ENCODE results near the gene NACC2.

NACC2 gene

GRCh38 chr9:136007934-136008692 lies 87.0 kb downstream of the NACC2 start:
- CTCF ChIA-PET, result no interaction called here
- H3K4me3 ChIP-seq (ENCODE audit: low read depth, low read length), result no peak overlapping the region
- TF ChIP-seq MZF1 (tag by site-specific recombination; IDR thresholded peaks at IDR 0.05; ENCODE audit: borderline replicate concordance) (no peak), KLF17 (tag by site-specific recombination; IDR thresholded peaks at IDR 0.05) (peak; percentile 61; the same call in 1 of the 2 replicates), ZBTB17 (tag by site-specific recombination; IDR thresholded peaks at IDR 0.05) (peak; percentile 16; the same call in 1 of the 2 replicates), ZNF221 (tag by site-specific recombination; IDR thresholded peaks at IDR 0.05; ENCODE audit: borderline replicate concordance) (no peak), ZSCAN5A (tag by site-specific recombination; IDR thresholded peaks at IDR 0.05) (no peak)
- no peaks in the 10 kb centered on the region for H3K4me1 ChIP-seq (ENCODE audit: control insufficient read depth, insufficient read depth, low read length)
- no peak overlapping the region for H3K27ac ChIP-seq (ENCODE audit: extremely low read depth, low read depth, low read length)
- H3K9me3 ChIP-seq (ENCODE audit: control insufficient read depth, insufficient read depth, low read depth, low read length), result no peaks in the 10 kb centered on the region
- peaks cover 0 to 34% of the 10 kb centered on the region in 2 experiments; a peak in 1 of 3 replicates for H3K36me3 ChIP-seq (ENCODE audit: control insufficient read depth in 2 of 2, insufficient read depth in 1 of 2, low read length in 2 of 2)
- POLR2A ChIA-PET, result interaction anchor here (2.3 kb wide), 1 partner anchor 43 kb away, joined by 5 read pairs; no protein-coding TSS in a partner anchor

DNA sequence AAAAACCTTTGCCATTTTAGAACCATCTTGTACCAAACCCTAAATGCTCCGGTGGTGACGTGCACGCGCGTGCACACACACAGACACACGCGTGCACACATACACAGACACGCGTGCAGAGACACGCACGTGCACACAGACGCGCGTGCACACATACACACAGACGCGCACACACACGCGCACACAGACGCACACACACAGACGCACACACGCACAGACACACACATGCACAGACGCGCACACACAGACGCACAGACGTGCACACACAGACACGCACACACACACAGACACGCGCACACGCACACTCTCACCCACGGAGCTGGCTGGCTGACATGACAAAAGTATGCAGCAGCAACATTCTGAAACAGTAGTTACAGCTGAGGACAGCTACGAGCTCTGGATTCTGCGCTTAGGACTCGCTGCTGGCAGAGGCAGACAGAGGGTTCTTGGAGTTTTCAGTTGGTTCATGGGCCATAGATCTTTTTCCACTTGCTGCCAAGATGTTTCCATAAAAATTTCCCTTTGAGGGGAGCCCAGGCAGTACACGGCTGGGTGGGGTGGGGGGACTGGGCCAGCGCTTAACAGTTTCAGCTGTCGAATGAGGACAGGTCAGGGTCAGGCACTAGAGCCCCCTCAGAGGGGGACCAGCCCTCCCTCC lies 87.7 kb downstream of the NACC2 start:
- CTCF ChIA-PET, result no interaction called here
- Histone ChIP-seq H3K27ac (ENCODE audit: extremely low read depth, low read depth, low read length) (no peak overlapping the region), H3K4me3 (ENCODE audit: low read depth, low read length) (no peak overlapping the region), H3K36me3 (ENCODE audit: control insufficient read depth in 2 of 2, insufficient read depth in 1 of 2, low read length in 2 of 2) (peaks cover 0 to 33% of the 10 kb centered on the region in 2 experiments; a peak in 1 of 3 replicates), H3K4me1 (ENCODE audit: control insufficient read depth, insufficient read depth, low read length) (no peaks in the 10 kb centered on the region), H3K9me3 (ENCODE audit: control insufficient read depth, insufficient read depth, low read depth, low read length) (no peaks in the 10 kb centered on the region)
- POLR2A ChIA-PET, result interaction anchor here (2.3 kb wide), 1 partner anchor 44 kb away, joined by 5 read pairs; no protein-coding TSS in a partner anchor
- no peak for TF ChIP-seq YY2 (tag by site-specific recombination; IDR thresholded peaks at IDR 0.05)
- TF ChIP-seq OSR2 (tag by site-specific recombination; IDR thresholded peaks at IDR 0.05), result no peak
- TF ChIP-seq, protein P1, sequence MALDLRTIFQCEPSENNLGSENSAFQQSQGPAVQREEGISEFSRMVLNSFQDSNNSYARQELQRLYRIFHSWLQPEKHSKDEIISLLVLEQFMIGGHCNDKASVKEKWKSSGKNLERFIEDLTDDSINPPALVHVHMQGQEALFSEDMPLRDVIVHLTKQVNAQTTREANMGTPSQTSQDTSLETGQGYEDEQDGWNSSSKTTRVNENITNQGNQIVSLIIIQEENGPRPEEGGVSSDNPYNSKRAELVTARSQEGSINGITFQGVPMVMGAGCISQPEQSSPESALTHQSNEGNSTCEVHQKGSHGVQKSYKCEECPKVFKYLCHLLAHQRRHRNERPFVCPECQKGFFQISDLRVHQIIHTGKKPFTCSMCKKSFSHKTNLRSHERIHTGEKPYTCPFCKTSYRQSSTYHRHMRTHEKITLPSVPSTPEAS (tag by site-specific recombination; IDR thresholded peaks at IDR 0.05), result peak; percentile 96
- no peak for TF ChIP-seq ZNF664 (tag by site-specific recombination; IDR thresholded peaks at IDR 0.05)

DNA sequence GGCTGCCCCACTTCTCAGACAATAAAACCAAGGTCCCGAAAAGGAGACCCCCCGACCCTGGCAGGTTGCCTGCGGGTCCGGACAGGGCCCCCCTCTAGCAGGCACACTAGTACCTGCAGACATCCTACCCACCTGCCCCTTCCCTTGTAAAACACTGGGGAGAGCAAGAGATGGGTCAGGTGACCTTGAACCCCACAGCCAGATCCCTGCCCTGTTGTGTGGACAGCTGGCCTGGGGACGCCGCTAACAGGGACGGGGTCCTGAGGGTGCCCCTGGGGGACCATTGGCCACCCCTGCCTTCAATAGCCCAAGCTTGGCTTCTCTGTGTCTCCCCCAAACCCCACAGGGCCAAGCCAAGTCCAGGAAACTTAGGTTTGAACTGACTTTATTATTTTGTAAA lies 88.9 kb downstream of the NACC2 start:
- ChIA-PET CTCF (no interaction called here), POLR2A (no interaction called here)
- no peak overlapping the region for H3K4me3 ChIP-seq (ENCODE audit: low read depth, low read length)
- no peaks in the 10 kb centered on the region for H3K4me1 ChIP-seq (ENCODE audit: control insufficient read depth, insufficient read depth, low read length)
- H3K36me3 ChIP-seq (ENCODE audit: control insufficient read depth in 2 of 2, insufficient read depth in 1 of 2, low read length in 2 of 2), result peaks cover 0 to 21% of the 10 kb centered on the region in 2 experiments; a peak in 1 of 3 replicates
- no peak overlapping the region for H3K27ac ChIP-seq (ENCODE audit: extremely low read depth, low read depth, low read length)
- H3K9me3 ChIP-seq (ENCODE audit: control insufficient read depth, insufficient read depth, low read depth, low read length), result no peaks in the 10 kb centered on the region
- TF ChIP-seq KLF16 (tag by site-specific recombination; IDR thresholded peaks at IDR 0.05) (no peak), ZNF664 (tag by site-specific recombination; IDR thresholded peaks at IDR 0.05) (no peak), ZNF266 (tag by site-specific recombination; IDR thresholded peaks at IDR 0.05; ENCODE audit: low read depth) (no peak), GLIS1 (tag by site-specific recombination; IDR thresholded peaks at IDR 0.05) (no peak), MEIS1 (CRISPR knock-in tag; IDR thresholded peaks at IDR 0.05; ENCODE audit: borderline replicate concordance) (no peak), SP7 (tag by site-specific recombination; IDR thresholded peaks at IDR 0.05) (no peak), ZNF223 (tag by site-specific recombination; IDR thresholded peaks at IDR 0.05) (no peak), ZNF416 (tag by site-specific recombination; IDR thresholded peaks at IDR 0.05) (no peak), HIC1 (tag by site-specific recombination; IDR thresholded peaks at IDR 0.05) (no peak), ZNF837 (tag by site-specific recombination; IDR thresholded peaks at IDR 0.05) (no peak), ZNF558 (tag by site-specific recombination; IDR thresholded peaks at IDR 0.05) (no peak)
- TF ChIP-seq, protein P2, sequence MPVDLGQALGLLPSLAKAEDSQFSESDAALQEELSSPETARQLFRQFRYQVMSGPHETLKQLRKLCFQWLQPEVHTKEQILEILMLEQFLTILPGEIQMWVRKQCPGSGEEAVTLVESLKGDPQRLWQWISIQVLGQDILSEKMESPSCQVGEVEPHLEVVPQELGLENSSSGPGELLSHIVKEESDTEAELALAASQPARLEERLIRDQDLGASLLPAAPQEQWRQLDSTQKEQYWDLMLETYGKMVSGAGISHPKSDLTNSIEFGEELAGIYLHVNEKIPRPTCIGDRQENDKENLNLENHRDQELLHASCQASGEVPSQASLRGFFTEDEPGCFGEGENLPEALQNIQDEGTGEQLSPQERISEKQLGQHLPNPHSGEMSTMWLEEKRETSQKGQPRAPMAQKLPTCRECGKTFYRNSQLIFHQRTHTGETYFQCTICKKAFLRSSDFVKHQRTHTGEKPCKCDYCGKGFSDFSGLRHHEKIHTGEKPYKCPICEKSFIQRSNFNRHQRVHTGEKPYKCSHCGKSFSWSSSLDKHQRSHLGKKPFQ (tag by site-specific recombination; IDR thresholded peaks at IDR 0.05), result no peak

Data from HEK293 (cell line).